IMR-90 (cell line): Measurements from ENCODE around the gene SRP19. TPM values are rescaled to one million over a fixed set of nuclear protein-coding genes. Genes with fewer than 3 reads are reported as not detected.

ENCODE experiments used
- ATAC-seq: fragments of 200-7000 bp; cut with Tn5 transposase; 2 replicates; pipeline ENCODE4 v1.9.1; 2020; ENCODE audit warnings: low read depth, mild to moderate bottlenecking, moderate library complexity
- BruUV-seq: library from RNA; stranded (reverse); fragments of 400-500 nt; replicated peaks from 2 replicates; lab custom pipeline; 2021; lab: Mats Ljungman, UMichigan
- CTCF ChIA-PET: fragments of 300-600 bp; formaldehyde crosslinking; extraction: SDS; loops from one replicate; lab custom pipeline; 2021; ENCODE audit warnings: antibody characterized with exemption; lab: Yijun Ruan, JAX
- POLR2A ChIA-PET: fragments of 300-600 bp; sonication (Branson Sonifier 250); formaldehyde crosslinking; loops from one replicate; lab custom pipeline; 2022; ENCODE audit warnings: antibody characterized with exemption; ENCODE audit not compliant: unreplicated experiment; lab: Charles Lee
- DNase-seq: peaks from one replicate; pipeline ENCODE4 v3.0.0; 2013
- H2AFZ ChIP-seq: replicated peaks from 2 replicates; pipeline ENCODE3; 2013; ENCODE audit warnings: low read length, mild to moderate bottlenecking; ENCODE audit not compliant: poor library complexity
- H2AK5ac ChIP-seq: 2 replicates; pipeline ENCODE4 v1.6.1; 2013; ENCODE audit warnings: low read depth, low read length, inconsistent platforms
- H2AK9ac ChIP-seq: replicated peaks from 2 replicates; pipeline ENCODE3; 2013; ENCODE audit warnings: mild to moderate bottlenecking, low read depth, low read length, moderate library complexity; ENCODE audit not compliant: poor library complexity
- H2BK120ac ChIP-seq: 2 replicates; pipeline ENCODE4 v1.6.1; 2013; ENCODE audit warnings: low read depth, low read length, inconsistent platforms
- H2BK15ac ChIP-seq: 3 replicates; pipeline ENCODE4 v1.6.1; 2013; ENCODE audit warnings: low read depth, low read length, inconsistent platforms
- H2BK20ac ChIP-seq: 2 replicates; pipeline ENCODE4 v1.6.1; 2013; ENCODE audit warnings: low read depth, mild to moderate bottlenecking, inconsistent platforms, low read length, moderate library complexity
- H2BK5ac ChIP-seq: 2 replicates; pipeline ENCODE4 v1.6.1; 2013; ENCODE audit warnings: mild to moderate bottlenecking, low read depth, low read length, inconsistent platforms; ENCODE audit not compliant: poor library complexity, severe bottlenecking
- H3K14ac ChIP-seq: replicated peaks from 2 replicates; pipeline ENCODE4 v1.6.1; 2013; ENCODE audit warnings: low read depth, low read length, inconsistent platforms
- H3K18ac ChIP-seq: 2 replicates; pipeline ENCODE4 v1.6.1; 2013; ENCODE audit warnings: low read depth, low read length, control low read depth
- H3K23ac ChIP-seq: 2 replicates; pipeline ENCODE4 v1.6.1; 2013; ENCODE audit warnings: low read depth, low read length, inconsistent platforms
- H3K27ac ChIP-seq: 2 replicates; pipeline ENCODE4 v1.5.1; 2013; ENCODE audit warnings: mild to moderate bottlenecking, control low read depth, low read length; ENCODE audit not compliant: insufficient read depth
- H3K27me3 ChIP-seq: 2 replicates; pipeline ENCODE4 v1.6.1; 2013; ENCODE audit warnings: low read length; ENCODE audit not compliant: control insufficient read depth, insufficient read depth
- H3K36me3 ChIP-seq: 2 replicates; pipeline ENCODE4 v1.6.1; 2013; ENCODE audit warnings: low read length, mixed read lengths; ENCODE audit not compliant: control insufficient read depth, insufficient read depth
- H3K4ac ChIP-seq: 2 replicates; pipeline ENCODE4 v1.6.1; 2013; ENCODE audit warnings: low read depth, low read length, inconsistent platforms
- H3K4me1 ChIP-seq: 2 replicates; pipeline ENCODE4 v1.6.1; 2013; ENCODE audit warnings: low read length, mixed read lengths; ENCODE audit not compliant: control insufficient read depth, insufficient read depth
- H3K4me2 ChIP-seq: 2 replicates; pipeline ENCODE4 v1.6.1; 2013; ENCODE audit warnings: low read depth, mild to moderate bottlenecking, control low read depth, low read length, moderate library complexity
- H3K4me3 ChIP-seq: 2 replicates; pipeline ENCODE4 v1.5.1; 2013; ENCODE audit warnings: low read depth, mild to moderate bottlenecking, control low read depth, low read length, moderate library complexity; ENCODE audit not compliant: insufficient read depth
- H3K56ac ChIP-seq: 2 replicates; pipeline ENCODE4 v1.6.1; 2013; ENCODE audit warnings: low read length, inconsistent platforms; ENCODE audit not compliant: insufficient read depth; ENCODE audit errors: extremely low read depth
- H3K79me1 ChIP-seq, 2 experiments: 2 replicates each; pipeline ENCODE4 v1.6.1; 2013; ENCODE audit warnings: low read length in 2 of 2, inconsistent platforms in 1 of 2, low read depth in 1 of 2
- H3K9ac ChIP-seq: 2 replicates; pipeline ENCODE4 v1.6.1; 2013; ENCODE audit warnings: low read depth, low read length, control low read depth
- H3K9me1 ChIP-seq: 2 replicates; pipeline ENCODE4 v1.6.1; 2013; ENCODE audit warnings: low read length, inconsistent platforms; ENCODE audit not compliant: insufficient read depth
- H3K9me3 ChIP-seq: 2 replicates; pipeline ENCODE4 v1.6.1; 2013; ENCODE audit warnings: low read length; ENCODE audit not compliant: control insufficient read depth, insufficient read depth
- H4K20me1 ChIP-seq: 2 replicates; pipeline ENCODE4 v1.6.1; 2013; ENCODE audit warnings: low read length, inconsistent platforms; ENCODE audit not compliant: insufficient read depth
- H4K5ac ChIP-seq: 2 replicates; pipeline ENCODE4 v1.6.1; 2013; ENCODE audit warnings: mild to moderate bottlenecking, low read depth, low read length, control low read depth
- H4K8ac ChIP-seq, 2 experiments: 2 replicates each; pipeline ENCODE4 v1.6.1; 2013; ENCODE audit warnings: low read depth in 2 of 2, low read length in 2 of 2, control low read depth in 1 of 2, inconsistent platforms in 1 of 2
- H4K91ac ChIP-seq: 2 replicates; pipeline ENCODE4 v1.6.1; 2013; ENCODE audit warnings: low read depth, low read length, inconsistent platforms; ENCODE audit not compliant: insufficient read depth
- BHLHE40 ChIP-seq: fragments of 150-350 bp; IDR thresholded peaks from 2 replicates; pipeline ENCODE4 v1.6.1; 2016; ENCODE audit warnings: mild to moderate bottlenecking, low read depth, low read length
- CEBPB ChIP-seq: IDR thresholded peaks from 2 replicates; pipeline ENCODE4 v1.6.1; 2012; ENCODE audit warnings: low read depth, low read length, improper control_type of control experiment
- CHD1 ChIP-seq: IDR thresholded peaks from 2 replicates; pipeline ENCODE4 v1.6.1; 2012; ENCODE audit warnings: low read depth, low read length, improper control_type of control experiment
- FOS ChIP-seq: fragments of 150-350 bp; IDR thresholded peaks from 2 replicates; pipeline ENCODE4 v1.6.1; 2016; ENCODE audit warnings: low read depth, low read length
- MAFK ChIP-seq: IDR thresholded peaks from 2 replicates; pipeline ENCODE4 v1.6.1; 2012; ENCODE audit warnings: low read depth, low read length, improper control_type of control experiment
- MAZ ChIP-seq: IDR thresholded peaks from 2 replicates; pipeline ENCODE4 v1.6.1; 2012; ENCODE audit warnings: low read depth, mild to moderate bottlenecking, low read length, improper control_type of control experiment, moderate library complexity, borderline replicate concordance
- MXI1 ChIP-seq: IDR thresholded peaks from 2 replicates; pipeline ENCODE4 v1.6.1; 2012; ENCODE audit warnings: low read depth, mild to moderate bottlenecking, low read length, moderate library complexity, borderline replicate concordance
- NFE2L2 ChIP-seq: fragments of 150-350 bp; IDR thresholded peaks from 2 replicates; pipeline ENCODE4 v1.6.1; 2016; ENCODE audit warnings: low read depth, mild to moderate bottlenecking, low read length
- POLR2A ChIP-seq: IDR thresholded peaks from 2 replicates; pipeline ENCODE4 v1.6.1; 2012; ENCODE audit warnings: mild to moderate bottlenecking, low read depth, low read length
- RAD21 ChIP-seq: IDR thresholded peaks from 2 replicates; pipeline ENCODE4 v1.6.1; 2012; ENCODE audit warnings: low read length, improper control_type of control experiment
- RCOR1 ChIP-seq: IDR thresholded peaks from 2 replicates; pipeline ENCODE4 v1.6.1; 2012; ENCODE audit warnings: mild to moderate bottlenecking, low read length, improper control_type of control experiment; ENCODE audit not compliant: insufficient replicate concordance
- RFX5 ChIP-seq: IDR thresholded peaks from 2 replicates; pipeline ENCODE4 v1.8.0; 2012; ENCODE audit warnings: low read depth, mild to moderate bottlenecking, low read length, moderate library complexity
- SMC3 ChIP-seq: fragments of 150-350 bp; IDR thresholded peaks from 2 replicates; pipeline ENCODE4 v1.6.1; 2016; ENCODE audit warnings: low read depth, mild to moderate bottlenecking, antibody characterized with exemption, low read length, moderate library complexity
- WGBS, 2 experiments: methylation state at CpG; one replicate each; pipeline versions ENCODE4 v1.1.5 to v1.1.7; 2013; ENCODE audit warnings: missing lambda C conversion rate in 2 of 2; ENCODE audit not compliant: insufficient read length in 1 of 2; ENCODE audit errors: extremely low coverage in 2 of 2; 5-methylcytosine and 5-hydroxymethylcytosine counted together
- dilution Hi-C: fragments of 300-500 bp; cut with HindIII; formaldehyde crosslinking; loops from one replicate; pipeline ENCODE4 v1.14.3; 2018; ENCODE audit warnings: low sequenced_read_pairs; ENCODE audit not compliant: unreplicated experiment
- in situ Hi-C: fragments of 300-500 bp; cut with MboI; formaldehyde crosslinking; loops from 3 replicates; pipeline ENCODE4 v1.14.3; 2019; ENCODE audit warnings: low sequenced_read_pairs, inconsistent platforms, mixed read lengths
- intact Hi-C: fragments of 100-400 bp; cut with micrococcal nuclease; formaldehyde crosslinking; loops from 2 replicates; pipeline ENCODE4 v1.10.0; 2022
- polyA plus RNA-seq, 3 experiments: library from polyadenylated mRNA; depleted of rRNA; stranded (reverse); fragments of >200 nt; gene quantifications; 2 replicates each; pipeline ENCODE4 v1.2.3, GENCODE V29; 2012; ENCODE audit warnings: low replicate concordance in 1 of 3
- total RNA-seq: library from RNA; depleted of rRNA; stranded (reverse); fragments of >200 nt; gene quantifications from 2 replicates; pipeline ENCODE4 v1.2.3, GENCODE V29; 2012
- TF ChIP-seq, protein P1 (sequence below): fragments of 150-350 bp; IDR thresholded peaks from 2 replicates; pipeline ENCODE4 v1.6.1; 2017; ENCODE audit warnings: mild to moderate bottlenecking, antibody characterized with exemption, low read length, low read depth
- TF ChIP-seq, protein P2 (sequence below): fragments of 150-350 bp; IDR thresholded peaks from 2 replicates; pipeline ENCODE4 v1.6.1; 2016; ENCODE audit warnings: low read depth, mild to moderate bottlenecking, low read length, moderate library complexity, borderline replicate concordance
- TF ChIP-seq, protein P3 (sequence below): conservative IDR thresholded peaks from 2 replicates; pipeline ENCODE4 v1.5.1; 2012; ENCODE audit warnings: mild to moderate bottlenecking, low read depth, low read length, improper control_type of control experiment

SRP19 gene
- total and polyA plus RNA-seq, 2 of the 4 experiments (the other 2 are of a cell fraction) = 10.0 to 61.5 TPM

GRCh38 chr5:112870966-112871365 lies 9.9 kb downstream of the SRP19 start:
- Histone ChIP-seq H3K23ac (no peak overlapping the region), H3K36me3 (peaks cover 35% of the 10 kb centered on the region)
- DNase-seq = no peak

More at GRCh38 chr5:112870966-112871365, 9.9 kb downstream of the SRP19 start:
- Histone ChIP-seq H2AK5ac (no peak overlapping the region), H3K27ac (no peak overlapping the region), H3K56ac (no peak overlapping the region), H2AFZ (no peak overlapping the region), H4K8ac (no peak overlapping the region), H2AK9ac (no peak overlapping the region), H2BK15ac (no peak overlapping the region), H3K4me1 (peaks cover 3% of the 10 kb centered on the region; the same call in 1 of the 2 replicates), H2BK120ac (no peak overlapping the region), H3K79me1 (peaks cover 18 to 39% of the 10 kb centered on the region in 2 experiments; a peak in 3 of 4 replicates), H3K4me3 (no peak overlapping the region), H4K20me1 (no peaks in the 10 kb centered on the region; the same call in 1 of the 2 replicates), H3K4ac (no peak overlapping the region), H3K9me1 (peaks cover 3% of the 10 kb centered on the region; the same call in 1 of the 2 replicates), H4K5ac (no peak overlapping the region), H3K4me2 (no peak overlapping the region), H2BK20ac (no peak overlapping the region), H3K27me3 (no peaks in the 10 kb centered on the region), H3K9ac (no peak overlapping the region), H4K91ac (no peak overlapping the region), H3K14ac (no peak overlapping the region), H3K18ac (no peak overlapping the region), H2BK5ac (no peak overlapping the region), H3K9me3 (no peaks in the 10 kb centered on the region)
- TF ChIP-seq NFE2L2 (no peak), SMC3 (no peak), MXI1 (no peak), CEBPB (no peak), RFX5 (no peak), RAD21 (no peak), BHLHE40 (no peak), MAZ (no peak), FOS (no peak), RCOR1 (no peak), CHD1 (no peak), MAFK (no peak), POLR2A (no peak)
- TF ChIP-seq, protein P1, sequence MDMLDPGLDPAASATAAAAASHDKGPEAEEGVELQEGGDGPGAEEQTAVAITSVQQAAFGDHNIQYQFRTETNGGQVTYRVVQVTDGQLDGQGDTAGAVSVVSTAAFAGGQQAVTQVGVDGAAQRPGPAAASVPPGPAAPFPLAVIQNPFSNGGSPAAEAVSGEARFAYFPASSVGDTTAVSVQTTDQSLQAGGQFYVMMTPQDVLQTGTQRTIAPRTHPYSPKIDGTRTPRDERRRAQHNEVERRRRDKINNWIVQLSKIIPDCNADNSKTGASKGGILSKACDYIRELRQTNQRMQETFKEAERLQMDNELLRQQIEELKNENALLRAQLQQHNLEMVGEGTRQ = no peak
- TF ChIP-seq, protein P2, sequence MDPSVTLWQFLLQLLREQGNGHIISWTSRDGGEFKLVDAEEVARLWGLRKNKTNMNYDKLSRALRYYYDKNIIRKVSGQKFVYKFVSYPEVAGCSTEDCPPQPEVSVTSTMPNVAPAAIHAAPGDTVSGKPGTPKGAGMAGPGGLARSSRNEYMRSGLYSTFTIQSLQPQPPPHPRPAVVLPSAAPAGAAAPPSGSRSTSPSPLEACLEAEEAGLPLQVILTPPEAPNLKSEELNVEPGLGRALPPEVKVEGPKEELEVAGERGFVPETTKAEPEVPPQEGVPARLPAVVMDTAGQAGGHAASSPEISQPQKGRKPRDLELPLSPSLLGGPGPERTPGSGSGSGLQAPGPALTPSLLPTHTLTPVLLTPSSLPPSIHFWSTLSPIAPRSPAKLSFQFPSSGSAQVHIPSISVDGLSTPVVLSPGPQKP = no peak
- TF ChIP-seq, protein P3, sequence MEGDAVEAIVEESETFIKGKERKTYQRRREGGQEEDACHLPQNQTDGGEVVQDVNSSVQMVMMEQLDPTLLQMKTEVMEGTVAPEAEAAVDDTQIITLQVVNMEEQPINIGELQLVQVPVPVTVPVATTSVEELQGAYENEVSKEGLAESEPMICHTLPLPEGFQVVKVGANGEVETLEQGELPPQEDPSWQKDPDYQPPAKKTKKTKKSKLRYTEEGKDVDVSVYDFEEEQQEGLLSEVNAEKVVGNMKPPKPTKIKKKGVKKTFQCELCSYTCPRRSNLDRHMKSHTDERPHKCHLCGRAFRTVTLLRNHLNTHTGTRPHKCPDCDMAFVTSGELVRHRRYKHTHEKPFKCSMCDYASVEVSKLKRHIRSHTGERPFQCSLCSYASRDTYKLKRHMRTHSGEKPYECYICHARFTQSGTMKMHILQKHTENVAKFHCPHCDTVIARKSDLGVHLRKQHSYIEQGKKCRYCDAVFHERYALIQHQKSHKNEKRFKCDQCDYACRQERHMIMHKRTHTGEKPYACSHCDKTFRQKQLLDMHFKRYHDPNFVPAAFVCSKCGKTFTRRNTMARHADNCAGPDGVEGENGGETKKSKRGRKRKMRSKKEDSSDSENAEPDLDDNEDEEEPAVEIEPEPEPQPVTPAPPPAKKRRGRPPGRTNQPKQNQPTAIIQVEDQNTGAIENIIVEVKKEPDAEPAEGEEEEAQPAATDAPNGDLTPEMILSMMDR = no peak
- CTCF ChIA-PET = no interaction called here
- ATAC-seq = no peak
- BruUV-seq = no TSS peak
- WGBS, 2 experiments = no CpG with 5 or more reads among the region's 3 CpGs
- in situ Hi-C loops (no loop called here), intact Hi-C loops (no loop called here), dilution Hi-C loops (no loop called here)
- POLR2A ChIA-PET = no interaction called here
